Transverse colon (tissue), 4 donors: ENCODE measurements around the gene MZT2A.
"Not testable (repeated sequence)": the region's sequence is repeated elsewhere in the genome, so short reads cannot be mapped to it uniquely, and the experiment has no call there.

Experiments
- CTCF ChIP-seq, 5 experiments: fragments of 200-600 bp in 3 of 5; fragments of 450-650 bp in 2 of 5; sonication (generic) in 3 of 5; IDR thresholded peaks; 1 replicate in 2 of 5; 2 replicates in 3 of 5; pipeline ENCODE4 v1.5.1; 2016 to 2017; ENCODE audit warnings: antibody characterized with exemption in 5 of 5, inconsistent platforms in 3 of 5, mild to moderate bottlenecking in 2 of 5, moderate library complexity in 1 of 5
- EP300 ChIP-seq: sonication (generic); formaldehyde crosslinking; IDR thresholded peaks from one replicate; pipeline ENCODE4 v1.6.1; 2017; ENCODE audit warnings: antibody characterized with exemption, low read depth
- POLR2A ChIP-seq: fragments of 450-650 bp; IDR thresholded peaks from one replicate; pipeline ENCODE4 v1.6.1; 2016; ENCODE audit warnings: antibody characterized with exemption, mild to moderate bottlenecking, moderate library complexity
- POLR2AphosphoS5 ChIP-seq, 3 donors: sonication (generic); formaldehyde crosslinking; IDR thresholded peaks; one replicate each; pipeline ENCODE4 v1.6.1; 2016; ENCODE audit warnings: antibody characterized with exemption in 3 of 3

DNA sequence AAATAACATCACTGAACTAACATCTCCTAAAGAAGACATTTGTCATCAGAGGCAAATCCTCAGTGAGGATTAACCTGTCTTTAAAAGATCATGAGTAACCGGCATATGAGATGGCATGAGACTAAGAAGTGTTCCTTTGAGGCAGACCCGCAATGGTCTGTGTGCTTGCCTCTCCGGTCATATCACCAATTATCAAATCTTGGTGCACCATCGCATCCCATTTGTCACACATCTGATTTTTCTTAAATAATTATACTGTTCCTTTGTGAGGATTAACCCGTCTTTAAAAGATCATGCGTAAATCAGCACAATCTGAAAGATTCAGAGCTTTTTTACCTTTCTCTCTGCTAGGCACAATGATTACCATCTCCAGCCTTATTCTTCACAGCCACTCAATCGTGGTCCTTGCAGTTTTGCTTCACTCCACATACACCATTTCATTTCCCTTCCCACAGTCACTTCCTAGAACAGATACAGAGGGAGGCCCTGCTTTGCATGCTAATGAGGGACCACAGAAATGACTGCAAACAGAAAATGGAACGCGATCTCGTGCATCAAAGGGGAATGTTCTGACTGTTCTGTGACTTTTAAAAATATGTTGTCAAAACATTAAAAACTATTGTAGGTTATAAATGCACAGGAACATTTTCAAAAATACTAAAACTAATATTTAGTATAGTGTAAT, 40.8 kb downstream of the MZT2A start:
- not testable (repeated sequence) for TF ChIP-seq CTCF (IDR thresholded peaks at IDR 0.05); POLR2A; POLR2AphosphoS5 (IDR thresholded peaks at IDR 0.05); EP300
